ENCODE measurements around the gene CPNE1.
"Not testable (repeated sequence)": the region's sequence is repeated elsewhere in the genome, so short reads cannot be mapped to it uniquely, and the experiment has no call there.

CPNE1 gene

DNA sequence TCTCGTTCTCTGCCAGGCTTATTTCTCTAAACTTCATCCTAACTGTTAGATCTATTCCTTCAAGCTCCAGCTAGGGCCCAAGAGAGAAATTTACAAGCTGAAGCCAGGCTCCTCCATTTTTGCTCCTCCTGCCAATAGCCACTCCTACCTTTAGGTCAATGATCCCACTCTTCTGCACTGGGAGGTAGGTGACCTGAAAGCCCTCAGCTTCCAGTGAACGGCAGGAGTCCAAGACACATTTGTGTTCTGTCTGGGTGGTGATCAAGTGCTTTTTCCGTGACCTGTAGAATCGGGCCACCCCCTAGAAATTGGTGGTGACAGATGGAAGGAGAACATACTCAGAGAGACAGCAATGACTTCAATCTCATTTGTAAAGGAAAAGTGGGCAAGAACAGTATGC is 25.6 kb upstream of the CPNE1 start:
- TF ChIP-seq, protein P1, sequence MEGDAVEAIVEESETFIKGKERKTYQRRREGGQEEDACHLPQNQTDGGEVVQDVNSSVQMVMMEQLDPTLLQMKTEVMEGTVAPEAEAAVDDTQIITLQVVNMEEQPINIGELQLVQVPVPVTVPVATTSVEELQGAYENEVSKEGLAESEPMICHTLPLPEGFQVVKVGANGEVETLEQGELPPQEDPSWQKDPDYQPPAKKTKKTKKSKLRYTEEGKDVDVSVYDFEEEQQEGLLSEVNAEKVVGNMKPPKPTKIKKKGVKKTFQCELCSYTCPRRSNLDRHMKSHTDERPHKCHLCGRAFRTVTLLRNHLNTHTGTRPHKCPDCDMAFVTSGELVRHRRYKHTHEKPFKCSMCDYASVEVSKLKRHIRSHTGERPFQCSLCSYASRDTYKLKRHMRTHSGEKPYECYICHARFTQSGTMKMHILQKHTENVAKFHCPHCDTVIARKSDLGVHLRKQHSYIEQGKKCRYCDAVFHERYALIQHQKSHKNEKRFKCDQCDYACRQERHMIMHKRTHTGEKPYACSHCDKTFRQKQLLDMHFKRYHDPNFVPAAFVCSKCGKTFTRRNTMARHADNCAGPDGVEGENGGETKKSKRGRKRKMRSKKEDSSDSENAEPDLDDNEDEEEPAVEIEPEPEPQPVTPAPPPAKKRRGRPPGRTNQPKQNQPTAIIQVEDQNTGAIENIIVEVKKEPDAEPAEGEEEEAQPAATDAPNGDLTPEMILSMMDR (IDR thresholded peaks at IDR 0.05; ENCODE audit: low read depth, low read length), result no peak
- H3K4me3 ChIP-seq (ENCODE audit: low read depth, low read length), result no peak overlapping the region

DNA sequence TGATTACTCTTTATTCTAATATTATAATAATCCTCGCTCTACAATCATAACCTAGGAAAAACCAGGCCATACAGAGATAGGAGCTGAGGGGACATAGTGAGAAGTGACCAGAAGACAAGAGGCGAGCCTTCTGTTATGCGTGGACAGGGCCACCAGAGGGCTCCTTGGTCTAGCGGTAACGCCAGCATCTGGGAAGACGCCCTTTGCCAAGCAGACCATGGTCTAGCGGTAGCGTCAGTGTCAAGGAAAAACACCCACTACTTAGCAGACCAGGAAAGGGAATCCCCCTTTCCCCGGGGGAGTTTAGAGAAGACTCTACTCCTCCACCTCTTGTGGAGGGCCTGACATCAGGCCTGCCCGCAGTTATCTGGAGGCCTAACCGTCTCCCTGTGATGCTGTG is 22.2 kb upstream of the CPNE1 start:
- TF ChIP-seq, protein P1 (IDR thresholded peaks at IDR 0.05; ENCODE audit: low read depth, low read length), result peak; percentile 16; the same call in 1 of the 2 replicates
- H3K4me3 ChIP-seq (ENCODE audit: low read depth, low read length), result not testable (repeated sequence)

DNA sequence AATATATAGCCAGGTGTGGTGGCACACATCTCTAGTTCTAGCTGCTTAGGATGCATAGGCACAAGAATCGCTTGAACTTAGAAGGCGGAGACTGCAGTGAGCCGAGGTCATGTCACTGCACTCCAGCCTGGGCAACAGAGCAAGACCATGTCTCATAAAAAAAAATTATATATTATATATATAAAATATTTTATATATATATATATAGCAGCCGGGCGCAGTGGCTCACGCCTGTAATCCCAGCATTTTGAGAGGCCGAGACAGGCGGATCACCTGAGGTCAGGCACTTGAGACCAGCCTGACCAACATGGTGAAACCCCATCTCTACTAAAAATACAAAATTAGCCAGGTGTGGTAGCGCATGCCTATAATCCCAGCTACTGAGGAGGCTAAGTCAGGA is 20.7 kb upstream of the CPNE1 start:
- not testable (repeated sequence) for H3K4me3 ChIP-seq (ENCODE audit: low read depth, low read length)

DNA sequence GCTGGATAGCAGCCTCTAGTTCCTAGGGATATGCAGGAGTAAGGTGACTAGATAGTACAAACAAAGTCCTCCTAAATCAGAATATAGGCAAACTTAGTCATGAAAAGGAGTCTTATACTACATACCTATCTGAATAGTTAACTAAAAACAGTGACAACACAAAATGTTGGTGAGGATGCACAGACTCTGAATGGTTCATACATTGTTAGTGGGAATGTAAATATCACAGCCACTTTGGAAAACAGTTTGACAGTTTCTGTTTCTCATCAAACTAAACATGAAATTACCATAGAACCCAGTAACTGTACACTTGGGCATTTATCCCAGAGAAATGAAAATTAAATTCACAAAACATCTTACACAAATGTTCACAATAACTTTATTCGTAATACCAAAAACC is 17.3 kb upstream of the CPNE1 start:
- TF ChIP-seq, protein P1 (IDR thresholded peaks at IDR 0.05; ENCODE audit: low read depth, low read length), result no peak
- no peak overlapping the region for H3K4me3 ChIP-seq (ENCODE audit: low read depth, low read length)

DNA sequence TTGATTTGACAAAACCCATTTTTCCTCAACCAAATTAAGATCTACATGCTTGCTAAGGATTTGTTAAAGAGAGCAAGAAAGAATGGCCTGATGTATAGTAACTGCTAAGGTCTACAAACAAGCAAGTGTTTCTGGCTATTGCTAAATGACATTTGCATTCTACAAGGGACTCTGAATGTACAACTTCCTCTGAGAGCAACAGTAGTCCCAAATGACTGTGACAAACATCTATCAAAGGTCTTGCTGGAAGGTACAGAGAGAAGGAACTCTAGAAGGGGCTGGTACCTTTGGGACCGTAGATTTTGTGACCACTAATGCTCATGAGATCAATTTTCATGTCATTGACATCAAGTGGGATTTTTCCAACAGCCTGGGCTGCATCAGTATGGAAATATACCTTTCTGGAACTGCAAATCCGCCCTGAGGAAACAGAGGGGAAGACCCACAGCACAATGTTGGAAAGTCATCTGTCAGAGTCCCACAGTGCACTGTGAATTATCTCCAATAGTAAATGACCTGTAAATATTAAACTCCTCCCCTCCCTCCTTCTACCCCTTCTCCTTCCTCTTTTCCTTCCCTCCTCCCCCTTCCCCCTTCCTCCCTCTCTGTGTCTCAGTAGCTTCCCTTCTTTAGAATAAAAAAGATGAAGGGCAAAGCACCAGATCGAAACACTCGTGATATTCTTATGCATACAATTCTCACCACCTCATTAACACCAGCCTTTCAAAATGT is 15.9 kb upstream of the CPNE1 start:
- H3K4me3 ChIP-seq (ENCODE audit: low read depth, low read length), result no peak overlapping the region

DNA sequence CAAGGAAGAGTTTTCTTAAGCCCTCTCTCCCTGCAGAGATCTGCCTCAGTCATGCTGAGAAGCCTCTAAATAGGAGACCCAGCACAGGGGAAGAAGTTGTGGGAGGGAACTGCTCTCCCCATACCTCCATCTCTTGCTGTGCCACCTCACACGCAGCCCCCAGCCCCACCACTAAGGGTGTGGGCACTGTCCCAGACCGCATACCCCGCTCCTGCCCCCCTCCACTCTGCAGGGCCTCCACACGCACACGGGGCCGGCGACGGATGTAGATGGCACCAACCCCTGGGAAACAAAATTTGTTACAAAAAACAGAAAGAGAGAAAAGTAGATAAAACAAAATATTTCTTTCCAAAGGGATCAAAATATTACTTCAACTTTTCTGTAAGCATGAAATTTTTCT is 10.2 kb upstream of the CPNE1 start:
- no peak overlapping the region for H3K4me3 ChIP-seq (ENCODE audit: low read depth, low read length)
- TF ChIP-seq, protein P1 (IDR thresholded peaks at IDR 0.05; ENCODE audit: low read depth, low read length), result no peak

More for the DNA sequence above, 15.9 kb upstream of the CPNE1 start:
- TF ChIP-seq, protein P1 (IDR thresholded peaks at IDR 0.05; ENCODE audit: low read depth, low read length), result no peak

DNA sequence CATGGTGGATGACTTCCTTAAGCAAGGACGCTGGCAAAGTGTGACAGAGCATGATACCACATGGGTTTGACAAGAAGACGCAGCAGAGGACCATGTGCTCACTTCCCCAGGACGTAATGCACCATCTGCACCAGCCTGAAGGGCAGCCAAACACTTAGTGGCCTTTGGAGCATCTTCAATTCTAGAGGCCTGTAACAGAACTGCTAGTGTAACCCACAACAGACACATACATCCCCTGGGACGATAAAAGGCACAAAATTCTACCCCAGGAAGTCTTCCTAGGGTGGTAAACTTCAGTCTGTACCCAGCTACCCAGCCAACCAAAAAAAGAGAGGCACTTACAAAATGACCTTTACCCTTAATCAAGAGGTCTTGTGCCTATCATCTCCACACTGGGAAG is 9.2 kb upstream of the CPNE1 start:
- H3K4me3 ChIP-seq (ENCODE audit: low read depth, low read length), result no peak overlapping the region
- TF ChIP-seq, protein P1 (IDR thresholded peaks at IDR 0.05; ENCODE audit: low read depth, low read length), result no peak

DNA sequence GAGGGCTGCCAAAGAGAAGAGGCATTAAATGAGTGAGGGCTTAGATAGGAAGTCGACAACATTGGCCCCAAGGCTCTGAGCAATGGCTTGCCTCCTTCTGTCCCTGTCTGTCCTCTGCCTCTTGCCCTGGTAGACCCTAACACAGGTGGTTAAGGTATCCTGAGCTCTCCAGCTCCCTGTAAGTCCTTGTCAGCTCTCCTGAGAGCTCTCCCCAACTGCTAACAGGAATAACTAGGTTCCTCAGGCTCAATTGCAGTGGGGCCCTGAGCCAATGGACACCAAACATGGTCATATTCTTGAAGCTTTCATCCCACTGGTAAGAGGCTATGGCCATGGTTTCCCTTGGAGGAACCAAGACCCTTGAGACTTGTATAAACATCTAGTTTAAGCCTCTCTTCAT is 5.0 kb upstream of the CPNE1 start:
- no peak overlapping the region for H3K4me3 ChIP-seq (ENCODE audit: low read depth, low read length)
- TF ChIP-seq, protein P1 (IDR thresholded peaks at IDR 0.05; ENCODE audit: low read depth, low read length), result no peak
